ENCODE results near the gene KRTAP10-8.
"Not testable (repeated sequence)": the region's sequence is repeated elsewhere in the genome, so short reads cannot be mapped to it uniquely, and the experiment has no call there.

The KRTAP10-8 gene, protein sequence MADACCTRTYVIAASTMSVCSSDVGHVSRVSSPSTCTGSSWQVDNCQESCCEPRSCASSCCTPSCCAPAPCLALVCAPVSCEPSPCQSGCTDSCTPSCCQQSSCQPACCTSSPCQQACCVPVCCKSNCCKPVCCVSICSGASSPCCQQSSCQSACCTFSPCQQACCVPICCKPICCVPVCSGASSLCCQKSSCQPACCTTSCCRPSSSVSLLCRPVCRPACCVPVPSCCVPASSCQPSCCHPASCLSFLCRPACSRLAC

GRCh38 chr21:44612029-44612486 lies at the start of gene KRTAP10-8:
Gene KRTAP10-8, plus strand, starts transcription at chr21:44612079. Its CDS starts 22 bp downstream, at chr21:44612101.
- Histone ChIP-seq H3K4me1 (ENCODE audit: insufficient read depth, low read length) (no peaks in the 10 kb centered on the region), H3K9me3 (ENCODE audit: control insufficient read depth, insufficient read depth, low read length) (peaks cover 5% of the 10 kb centered on the region; the same call in 1 of the 2 replicates), H3K9ac (ENCODE audit: low read depth, low read length) (no peak within 1 kb of the TSS), H3K36me3 (ENCODE audit: insufficient read depth, low read length) (no peaks in the 10 kb centered on the region)

GRCh38 chr21:44564099-44564498 lies 47.8 kb upstream of the KRTAP10-8 start:
- H3K9me3 ChIP-seq (ENCODE audit: control insufficient read depth, insufficient read depth, low read length): no peaks in the 10 kb centered on the region
- no peak overlapping the region for H3K9ac ChIP-seq (ENCODE audit: low read depth, low read length)
- no peaks in the 10 kb centered on the region for H3K36me3 ChIP-seq (ENCODE audit: insufficient read depth, low read length)
- no peaks in the 10 kb centered on the region for H3K4me1 ChIP-seq (ENCODE audit: insufficient read depth, low read length)

DNA sequence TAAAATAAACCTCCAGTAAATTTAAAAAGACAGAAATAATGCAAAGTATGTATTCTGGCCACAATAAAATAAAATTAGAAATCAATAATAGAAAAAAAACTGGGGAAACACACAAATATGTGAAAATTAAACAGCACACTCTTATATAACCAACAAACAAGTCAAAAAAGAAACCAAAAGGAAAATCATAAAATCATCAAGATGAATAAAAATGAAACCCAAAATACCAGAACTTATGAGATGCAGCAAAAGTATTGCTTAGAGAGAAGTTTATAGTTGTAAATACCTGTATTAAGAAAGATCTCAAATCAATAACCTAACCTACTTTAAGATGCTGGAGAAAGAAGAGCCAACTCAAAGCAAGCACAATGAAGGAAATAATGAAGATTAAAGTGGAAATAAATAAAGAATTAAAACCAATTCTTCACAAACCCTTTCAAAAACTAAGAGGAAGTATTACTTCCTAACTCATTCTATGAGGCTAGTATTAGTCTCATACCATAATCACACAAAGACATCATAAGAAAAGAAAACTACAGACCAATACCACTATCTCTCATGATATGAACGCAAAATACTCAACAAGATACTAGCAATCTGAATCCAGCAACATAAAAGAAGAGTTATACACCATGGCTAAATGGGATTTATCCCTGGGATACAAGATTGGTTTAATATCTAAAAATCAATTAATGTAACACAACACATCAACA lies 46.8 kb upstream of the KRTAP10-8 start:
- Histone ChIP-seq H3K4me1 (ENCODE audit: insufficient read depth, low read length) (no peaks in the 10 kb centered on the region), H3K36me3 (ENCODE audit: insufficient read depth, low read length) (no peaks in the 10 kb centered on the region), H3K9me3 (ENCODE audit: control insufficient read depth, insufficient read depth, low read length) (no peaks in the 10 kb centered on the region), H3K9ac (ENCODE audit: low read depth, low read length) (no peak overlapping the region)

DNA sequence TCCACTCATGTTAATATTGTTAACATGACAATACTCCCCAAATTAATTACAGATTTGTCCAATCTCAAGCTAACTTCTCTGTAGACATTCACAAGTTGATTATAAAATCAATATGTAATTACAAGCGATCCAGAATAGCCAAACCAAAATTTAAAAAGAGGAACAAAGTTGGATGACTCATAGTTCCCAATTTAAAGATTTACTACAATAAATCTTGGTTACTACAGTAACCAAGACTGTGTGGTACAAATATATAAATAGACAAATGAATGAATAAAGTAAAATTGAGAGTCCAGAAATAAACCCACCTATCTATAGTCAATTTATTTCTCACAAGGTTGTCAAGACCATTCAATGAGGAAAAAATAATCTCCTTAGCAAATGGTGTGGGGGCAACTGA lies 45.5 kb upstream of the KRTAP10-8 start:
- Histone ChIP-seq H3K36me3 (ENCODE audit: insufficient read depth, low read length) (no peaks in the 10 kb centered on the region), H3K9ac (ENCODE audit: low read depth, low read length) (no peak overlapping the region)

GRCh38 chr21:44567481-44568171 lies 44.3 kb upstream of the KRTAP10-8 start:
- Histone ChIP-seq H3K4me1 (ENCODE audit: insufficient read depth, low read length) (no peaks in the 10 kb centered on the region), H3K36me3 (ENCODE audit: insufficient read depth, low read length) (no peaks in the 10 kb centered on the region), H3K9me3 (ENCODE audit: control insufficient read depth, insufficient read depth, low read length) (no peaks in the 10 kb centered on the region; the same call in 1 of the 2 replicates), H3K9ac (ENCODE audit: low read depth, low read length) (no peak overlapping the region)

More for the DNA sequence above, 45.5 kb upstream of the KRTAP10-8 start:
- no peaks in the 10 kb centered on the region for H3K9me3 ChIP-seq (ENCODE audit: control insufficient read depth, insufficient read depth, low read length)
- H3K4me1 ChIP-seq (ENCODE audit: insufficient read depth, low read length): no peaks in the 10 kb centered on the region

DNA sequence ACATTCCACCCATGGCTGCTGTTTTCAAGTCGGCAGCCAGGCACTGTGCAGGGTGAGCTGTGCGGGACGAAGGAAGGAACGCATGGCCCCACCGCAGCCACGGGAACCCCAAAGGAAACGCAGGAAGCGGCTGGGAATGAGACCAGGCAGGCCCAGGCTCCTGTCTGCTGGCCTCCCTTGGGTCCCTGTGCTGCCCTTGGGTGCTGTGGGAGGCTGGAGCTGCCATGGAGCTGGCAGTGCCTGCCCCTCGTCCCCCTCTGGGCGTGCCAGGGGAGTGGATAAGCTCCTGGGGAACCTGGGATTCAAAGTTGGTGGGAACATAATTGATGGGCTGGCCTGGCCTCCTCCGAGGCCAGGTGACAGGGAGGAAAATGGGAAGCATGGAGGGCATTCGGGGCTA lies 43.6 kb upstream of the KRTAP10-8 start:
- Histone ChIP-seq H3K9me3 (ENCODE audit: control insufficient read depth, insufficient read depth, low read length) (no peaks in the 10 kb centered on the region; the same call in 1 of the 2 replicates), H3K4me1 (ENCODE audit: insufficient read depth, low read length) (no peaks in the 10 kb centered on the region), H3K36me3 (ENCODE audit: insufficient read depth, low read length) (no peaks in the 10 kb centered on the region), H3K9ac (ENCODE audit: low read depth, low read length) (no peak overlapping the region)

DNA sequence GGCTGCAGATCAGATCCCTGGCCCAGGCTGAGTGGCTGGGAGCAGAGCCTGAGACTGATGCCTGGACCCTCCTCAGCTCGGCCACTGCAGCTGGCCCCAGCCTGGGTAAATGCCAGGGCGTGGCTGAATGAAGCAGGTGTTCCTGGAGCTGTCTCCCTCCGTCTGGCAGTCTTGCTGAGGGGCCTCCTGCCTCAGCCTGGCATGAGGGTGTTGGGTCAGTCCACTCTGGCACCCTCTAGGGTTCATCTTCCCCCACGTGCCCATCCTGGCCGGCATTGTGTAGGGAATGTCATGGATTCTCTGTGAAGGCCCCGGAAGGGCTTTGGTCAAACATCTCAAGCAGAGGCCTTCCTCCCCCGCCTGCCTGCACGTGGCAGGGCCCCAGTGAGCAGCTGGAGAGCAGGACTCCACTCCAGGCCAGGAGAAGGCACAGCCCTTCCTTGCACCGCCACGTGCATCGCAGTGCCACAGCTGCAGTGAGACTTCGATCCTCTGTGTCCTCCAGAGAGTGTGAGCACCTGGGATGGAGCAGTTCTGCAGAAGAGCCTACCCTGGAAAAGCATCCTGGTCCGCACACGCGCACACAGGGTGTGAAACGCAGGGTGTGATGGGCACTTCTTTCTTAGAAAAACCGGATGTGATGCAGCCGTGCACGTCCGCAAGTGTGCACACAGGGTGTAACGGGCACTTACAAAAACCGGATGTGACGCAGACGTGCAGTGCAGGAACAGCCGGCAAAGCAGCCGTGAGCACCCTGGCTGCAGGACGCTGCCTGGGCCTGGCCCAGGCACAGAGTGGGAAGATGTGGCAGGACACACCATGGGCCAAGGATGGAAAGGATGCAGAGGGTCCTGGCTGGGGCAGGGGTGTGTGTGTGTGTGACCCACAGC lies 43.0 kb upstream of the KRTAP10-8 start:
- no peaks in the 10 kb centered on the region for H3K4me1 ChIP-seq (ENCODE audit: insufficient read depth, low read length)
- no peaks in the 10 kb centered on the region; the same call in 1 of the 2 replicates for H3K9me3 ChIP-seq (ENCODE audit: control insufficient read depth, insufficient read depth, low read length)
- H3K36me3 ChIP-seq (ENCODE audit: insufficient read depth, low read length): no peaks in the 10 kb centered on the region
- H3K9ac ChIP-seq (ENCODE audit: low read depth, low read length): no peak overlapping the region

DNA sequence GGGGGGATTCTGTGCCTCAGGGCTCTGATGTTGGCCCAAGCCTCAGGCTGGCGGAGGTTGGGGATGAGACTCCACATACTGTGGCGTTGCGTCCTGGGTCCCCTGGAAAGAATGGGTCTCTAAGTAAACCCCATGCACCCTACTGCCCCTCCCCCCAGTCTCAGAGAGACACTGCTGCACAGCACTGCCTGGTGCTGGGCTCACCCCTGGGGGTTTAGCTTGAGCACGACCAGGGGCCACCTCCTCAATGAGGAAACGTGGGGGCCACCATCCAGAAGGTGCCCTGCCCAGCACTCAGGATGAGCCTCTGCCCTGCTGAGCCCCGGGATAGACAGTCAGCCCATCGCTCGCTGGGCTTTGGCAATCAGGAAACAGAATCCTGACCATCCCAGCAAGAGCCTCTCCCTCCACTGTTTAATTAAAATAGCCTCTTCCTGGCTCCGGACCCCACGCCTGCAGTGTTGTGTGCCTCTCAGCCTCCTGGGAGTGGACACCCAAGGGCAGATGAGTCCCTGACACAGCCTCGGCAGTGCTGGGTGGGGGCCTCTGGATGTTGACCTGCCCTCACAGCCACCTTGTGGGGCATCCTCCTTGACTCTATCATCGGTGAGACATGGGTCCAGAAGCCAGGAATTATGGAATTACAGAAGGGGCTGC lies 41.9 kb upstream of the KRTAP10-8 start:
- no peak overlapping the region for H3K9ac ChIP-seq (ENCODE audit: low read depth, low read length)
- no peaks in the 10 kb centered on the region; the same call in 1 of the 2 replicates for H3K9me3 ChIP-seq (ENCODE audit: control insufficient read depth, insufficient read depth, low read length)
- no peaks in the 10 kb centered on the region for H3K36me3 ChIP-seq (ENCODE audit: insufficient read depth, low read length)

GRCh38 chr21:44571296-44571695 lies 40.6 kb upstream of the KRTAP10-8 start:
- no peaks in the 10 kb centered on the region for H3K36me3 ChIP-seq (ENCODE audit: insufficient read depth, low read length)
- no peaks in the 10 kb centered on the region for H3K4me1 ChIP-seq (ENCODE audit: insufficient read depth, low read length)
- H3K9me3 ChIP-seq (ENCODE audit: control insufficient read depth, insufficient read depth, low read length): no peaks in the 10 kb centered on the region; the same call in 1 of the 2 replicates
- H3K9ac ChIP-seq (ENCODE audit: low read depth, low read length): no peak overlapping the region

More for the DNA sequence above, 41.9 kb upstream of the KRTAP10-8 start:
- no peaks in the 10 kb centered on the region for H3K4me1 ChIP-seq (ENCODE audit: insufficient read depth, low read length)

- Histone ChIP-seq H3K9ac (ENCODE audit: low read depth, low read length) (no peak overlapping the region), H3K36me3 (ENCODE audit: insufficient read depth, low read length) (no peaks in the 10 kb centered on the region), H3K4me1 (ENCODE audit: insufficient read depth, low read length) (no peaks in the 10 kb centered on the region), H3K9me3 (ENCODE audit: control insufficient read depth, insufficient read depth, low read length) (peaks cover 8% of the 10 kb centered on the region)
These were observed 39.8 kb upstream of the KRTAP10-8 start for GRCh38 chr21:44571844-44572782.

- H3K4me1 ChIP-seq (ENCODE audit: insufficient read depth, low read length): no peaks in the 10 kb centered on the region
- no peaks in the 10 kb centered on the region for H3K36me3 ChIP-seq (ENCODE audit: insufficient read depth, low read length)
- H3K9me3 ChIP-seq (ENCODE audit: control insufficient read depth, insufficient read depth, low read length): peaks cover 9% of the 10 kb centered on the region
- no peak overlapping the region for H3K9ac ChIP-seq (ENCODE audit: low read depth, low read length)
These were observed 38.8 kb upstream of the KRTAP10-8 start for GRCh38 chr21:44572959-44573583.

DNA sequence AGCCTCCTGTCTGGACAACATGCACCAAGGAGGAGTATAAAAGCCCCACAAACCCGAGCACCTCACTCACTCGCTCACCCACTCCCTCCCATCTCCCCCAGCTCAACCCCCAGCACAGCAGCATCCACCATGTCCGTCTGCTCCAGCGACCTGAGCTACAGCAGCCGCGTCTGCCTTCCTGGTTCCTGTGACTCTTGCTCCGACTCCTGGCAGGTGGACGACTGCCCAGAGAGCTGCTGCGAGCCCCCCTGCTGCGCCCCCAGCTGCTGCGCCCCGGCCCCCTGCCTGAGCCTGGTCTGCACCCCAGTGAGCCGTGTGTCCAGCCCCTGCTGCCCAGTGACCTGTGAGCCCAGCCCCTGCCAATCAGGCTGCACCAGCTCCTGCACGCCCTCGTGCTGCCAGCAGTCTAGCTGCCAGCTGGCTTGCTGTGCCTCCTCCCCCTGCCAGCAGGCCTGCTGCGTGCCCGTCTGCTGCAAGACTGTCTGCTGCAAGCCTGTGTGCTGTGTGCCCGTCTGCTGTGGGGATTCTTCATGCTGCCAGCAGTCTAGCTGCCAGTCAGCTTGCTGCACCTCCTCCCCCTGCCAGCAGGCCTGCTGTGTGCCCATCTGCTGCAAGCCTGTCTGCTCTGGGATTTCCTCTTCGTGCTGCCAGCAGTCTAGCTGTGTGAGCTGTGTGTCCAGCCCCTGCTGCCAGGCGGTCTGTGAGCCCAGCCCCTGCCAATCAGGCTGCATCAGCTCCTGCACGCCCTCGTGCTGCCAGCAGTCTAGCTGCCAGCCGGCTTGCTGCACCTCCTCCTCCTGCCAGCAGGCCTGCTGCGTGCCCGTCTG lies 38.0 kb upstream of the KRTAP10-8 start, which contains the start of gene KRTAP10-4:
TSS of gene KRTAP10-4 (plus strand) at position 100 of the 827 bp plus-strand sequence. CDS start at position 130, 30 bp downstream.
- H3K9me3 ChIP-seq (ENCODE audit: control insufficient read depth, insufficient read depth, low read length); H3K36me3 ChIP-seq (ENCODE audit: insufficient read depth, low read length); H3K9ac ChIP-seq (ENCODE audit: low read depth, low read length); H3K4me1 ChIP-seq (ENCODE audit: insufficient read depth, low read length): not testable (repeated sequence)

Data from ES-I3 (cell line).